K562 (cell line): ENCODE results near the gene APBA2. TPM values are rescaled to one million over a fixed set of nuclear protein-coding genes. Genes with fewer than 3 reads are reported as not detected.

Experiments used
- BRCA1 ChIP-seq, 2 experiments: fragments of 450-650 bp in 1 of 2; sonication (generic) in 1 of 2; formaldehyde crosslinking in 1 of 2; IDR thresholded peaks; 2 replicates each; pipeline versions ENCODE4 v1.5.0 to v1.6.1; 2017 to 2020; ENCODE audit warnings: mild to moderate bottlenecking in 1 of 2, missing genetic modification reagents in 1 of 2
- CEBPB ChIP-seq: fragments of 450-650 bp; IDR thresholded peaks from 2 replicates; pipeline ENCODE4 v1.6.1; 2016; ENCODE audit warnings: missing genetic modification characterization, missing compliant biosample characterization
- DMBX1 ChIP-seq: fragments of 250-450 bp; sonication (Bioruptor Pico); IDR thresholded peaks from 2 replicates; pipeline ENCODE4 v1.8.0; 2022; ENCODE audit warnings: inconsistent platforms, mild to moderate bottlenecking, moderate library complexity, borderline replicate concordance
- ESRRB ChIP-seq: fragments of 250-450 bp; sonication (Bioruptor Pico); IDR thresholded peaks from 2 replicates; pipeline ENCODE4 v1.5.0; 2020; ENCODE audit warnings: mild to moderate bottlenecking, moderate library complexity, borderline replicate concordance
- HSF4 ChIP-seq: fragments of 250-450 bp; sonication (Bioruptor Pico); IDR thresholded peaks from 2 replicates; pipeline ENCODE4 v2.1.2; 2022; ENCODE audit warnings: mild to moderate bottlenecking, moderate library complexity, borderline replicate concordance
- NFRKB ChIP-seq: fragments of 450-650 bp; IDR thresholded peaks from 2 replicates; pipeline ENCODE4 v1.6.1; 2016; ENCODE audit warnings: low read depth
- NR3C1 ChIP-seq: sonication (generic); formaldehyde crosslinking; IDR thresholded peaks from 2 replicates; pipeline ENCODE4 v1.8.1; 2022; ENCODE audit warnings: missing genetic modification reagents
- OTX1 ChIP-seq: fragments of 450-650 bp; formaldehyde crosslinking; IDR thresholded peaks from 2 replicates; pipeline ENCODE4 v1.4.0; 2022; ENCODE audit warnings: mild to moderate bottlenecking
- REST ChIP-seq, 2 experiments: fragments of 450-650 bp; formaldehyde crosslinking in 1 of 2; IDR thresholded peaks; 2 replicates each; pipeline versions ENCODE4 v1.4.0 to v1.6.1; 2014 to 2020; ENCODE audit warnings: mild to moderate bottlenecking in 2 of 2, borderline replicate concordance in 1 of 2, low read depth in 1 of 2
- SETDB1 ChIP-seq: IDR thresholded peaks from one replicate; pipeline ENCODE4 v1.6.1; 2012; ENCODE audit warnings: low read length, control low read depth, inconsistent platforms
- SFPQ ChIP-seq: fragments of 200-400 bp; formaldehyde crosslinking; IDR thresholded peaks from 2 replicates; pipeline ENCODE4 v1.6.1; 2017; ENCODE audit warnings: mild to moderate bottlenecking, low read depth, low read length, moderate library complexity
- SLC30A9 ChIP-seq: fragments of 250-450 bp; sonication (Bioruptor Pico); IDR thresholded peaks from 2 replicates; pipeline ENCODE4 v1.8.0; 2022; ENCODE audit warnings: mild to moderate bottlenecking, moderate library complexity
- SMC3 ChIP-seq: conservative IDR thresholded peaks from 2 replicates; pipeline ENCODE4 v1.6.1; 2011; ENCODE audit warnings: low read depth, low read length, improper control_type of control experiment; ENCODE audit not compliant: insufficient read depth
- SOX6 ChIP-seq: fragments of 450-650 bp; IDR thresholded peaks from 2 replicates; pipeline ENCODE4 v1.6.1; 2014; ENCODE audit warnings: mild to moderate bottlenecking
- SREBF2 ChIP-seq: sonication (generic); formaldehyde crosslinking; IDR thresholded peaks from 2 replicates; pipeline ENCODE4 v1.4.0; 2020; ENCODE audit warnings: mild to moderate bottlenecking, missing genetic modification reagents
- SUPT5H ChIP-seq: fragments of 450-650 bp; IDR thresholded peaks from 2 replicates; pipeline ENCODE4 v1.6.1; 2016
- ZC3H8 ChIP-seq: fragments of 450-650 bp; IDR thresholded peaks from 2 replicates; pipeline ENCODE4 v1.6.1; 2017
- ZNF282 ChIP-seq: sonication (generic); formaldehyde crosslinking; IDR thresholded peaks from 2 replicates; pipeline ENCODE4 v1.8.1; 2023; ENCODE audit warnings: missing genetic modification reagents
- ZNF586 ChIP-seq: fragments of 450-650 bp; formaldehyde crosslinking; conservative IDR thresholded peaks from 2 replicates; pipeline ENCODE4 v1.4.0; 2020; ENCODE audit warnings: mild to moderate bottlenecking, moderate library complexity
- ZNF780A ChIP-seq: fragments of 250-450 bp; sonication (Bioruptor Pico); IDR thresholded peaks from 2 replicates; pipeline ENCODE4 v1.5.0; 2021; ENCODE audit warnings: mild to moderate bottlenecking
- polyA plus RNA-seq, 8 experiments: library from polyadenylated mRNA; depleted of rRNA in 4 of 8; stranded (reverse) in 5 of 8; unstranded in 3 of 8; fragments of >200 nt; fragmentation: Nextera tagmentation in 2 of 8; fragmentation: Illumina TruSeq in 1 of 8; extraction: Ambion mirVana in 2 of 8; extraction: Trizol in 1 of 8; gene quantifications; 2 replicates each; pipeline versions ENCODE4 v1.2.1 to v1.2.3, GENCODE V29; 2011 to 2014; ENCODE audit warnings: inconsistent platforms in 1 of 8, missing spikeins in 1 of 8
- total RNA-seq, 7 experiments: library from RNA; depleted of rRNA in 6 of 7; stranded (reverse); fragments of >200 nt in 6 of 7; fragmentation: Illumina TruSeq in 2 of 7; extraction: Trizol in 2 of 7; gene quantifications; 2 replicates each; pipeline versions ENCODE4 v1.2.1 to v1.2.3, GENCODE V29; 2011 to 2021; ENCODE audit warnings: low replicate concordance in 1 of 7

The APBA2 gene
- total and polyA plus RNA-seq, 9 of the 15 experiments (the other 6 are each of a cell fraction or from before 2014, with no cell fraction given) = 0.24 to 40.9 (median 25.2) TPM

- TF ChIP-seq REST (IDR thresholded peaks at IDR 0.05; ENCODE audit: borderline replicate concordance) = peak; percentile 32; the same call in 1 of the 2 replicates
- TF ChIP-seq REST (CRISPR knock-in tag; IDR thresholded peaks at IDR 0.05; ENCODE audit: low read depth) = no peak
- TF ChIP-seq BRCA1 (IDR thresholded peaks at IDR 0.05) = no peak
- no peak for TF ChIP-seq BRCA1 (CRISPR knock-in tag; IDR thresholded peaks at IDR 0.05)
- no peak for TF ChIP-seq SLC30A9
- TF ChIP-seq ZC3H8 = no peak
- TF ChIP-seq NFRKB = no peak
- no peak for TF ChIP-seq NR3C1 (CRISPR knock-in tag)
- no peak for TF ChIP-seq ZNF282 (CRISPR knock-in tag)
- no peak for TF ChIP-seq SUPT5H
- no peak for TF ChIP-seq HSF4
- no peak for TF ChIP-seq ZNF586
- peak; percentile 43; the same call in 1 of the 2 replicates for TF ChIP-seq CEBPB
- TF ChIP-seq ZNF780A (CRISPR knock-in tag) = no peak
- no peak for TF ChIP-seq ESRRB (CRISPR knock-in tag)
- TF ChIP-seq SETDB1 = no peak
- TF ChIP-seq DMBX1 (CRISPR knock-in tag) = no peak
- no peak for TF ChIP-seq SFPQ
- peak; percentile 55 for TF ChIP-seq SOX6
- TF ChIP-seq SREBF2 (CRISPR knock-in tag) = no peak
- no peak for TF ChIP-seq SMC3
- no peak for TF ChIP-seq OTX1 (CRISPR knock-in tag)
Measured at GRCh38 chr15:28904541-28905315, 19.0 kb downstream of the APBA2 start (continued).
